ENCODE measurements around the gene ABCA5. TPM values are rescaled to one million over a fixed set of nuclear protein-coding genes. Genes with fewer than 3 reads are reported as not detected.

Gene ABCA5
- total and polyA plus RNA-seq, 2 experiments from 2014 or later = 9.4 to 9.7 TPM

DNA sequence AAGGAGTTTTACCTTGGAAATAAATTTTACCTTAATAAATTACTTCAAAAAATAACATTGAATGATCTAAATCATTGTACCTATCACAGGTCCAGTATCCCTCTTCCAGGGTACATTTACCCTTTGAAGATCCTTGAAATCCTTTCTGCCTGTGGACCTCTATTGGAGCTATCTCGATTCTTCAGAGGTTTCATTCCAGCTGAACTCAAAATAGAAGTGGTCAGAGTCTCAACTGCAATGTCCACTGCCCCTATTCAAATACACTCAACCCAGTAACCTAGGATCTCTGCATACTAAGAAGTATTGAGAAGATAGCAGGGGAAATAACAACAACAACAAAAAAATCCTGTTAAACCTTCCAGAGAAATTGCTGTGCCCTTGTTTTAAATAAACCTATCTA, 9.3 kb downstream of the ABCA5 start:
- no peaks in the 10 kb centered on the region for H3K79me2 ChIP-seq (ENCODE audit: insufficient read depth)
- H2AFZ ChIP-seq = no peak overlapping the region
- H3K27me3 ChIP-seq (replicated peaks; ENCODE audit: insufficient read depth) = no peaks in the 10 kb centered on the region
- no peak overlapping the region for H3K4me2 ChIP-seq (ENCODE audit: unreplicated experiment)
- H3F3A ChIP-seq (ENCODE audit: insufficient read depth) = no peaks in the 10 kb centered on the region
- no peaks in the 10 kb centered on the region for H4K20me1 ChIP-seq (ENCODE audit: insufficient read depth)
- TF ChIP-seq EZH2 (IDR thresholded peaks at IDR 0.05; ENCODE audit: insufficient read depth, poor library complexity, severe bottlenecking) = no peak
- no peak for TF ChIP-seq EZH2phosphoT487 (IDR thresholded peaks at IDR 0.05; ENCODE audit: insufficient read depth, low read depth)
- WGBS, 2 experiments (ENCODE audit: low coverage in 1 of 2, low lambda C conversion rate in 2 of 2, missing lambda C conversion rate in 2 of 2) = 77 to 86% methylated on average over 1 of the region's 1 CpG
- no peak overlapping the region for H3K9ac ChIP-seq
- DNase-seq = no peak
- no peaks in the 10 kb centered on the region for H3K4me1 ChIP-seq (ENCODE audit: insufficient read depth)
- H3K4me3 ChIP-seq = no peak overlapping the region
- no peaks in the 10 kb centered on the region; the same call in 1 of the 2 replicates for H3K9me2 ChIP-seq (ENCODE audit: insufficient read depth)
- H3K36me3 ChIP-seq (ENCODE audit: low read depth) = no peaks in the 10 kb centered on the region
- no peaks in the 10 kb centered on the region for H3K9me3 ChIP-seq (ENCODE audit: low read depth)
- in situ Hi-C loops (cut with MboI) = no loop called here
- H3K27ac ChIP-seq = no peak overlapping the region

DNA sequence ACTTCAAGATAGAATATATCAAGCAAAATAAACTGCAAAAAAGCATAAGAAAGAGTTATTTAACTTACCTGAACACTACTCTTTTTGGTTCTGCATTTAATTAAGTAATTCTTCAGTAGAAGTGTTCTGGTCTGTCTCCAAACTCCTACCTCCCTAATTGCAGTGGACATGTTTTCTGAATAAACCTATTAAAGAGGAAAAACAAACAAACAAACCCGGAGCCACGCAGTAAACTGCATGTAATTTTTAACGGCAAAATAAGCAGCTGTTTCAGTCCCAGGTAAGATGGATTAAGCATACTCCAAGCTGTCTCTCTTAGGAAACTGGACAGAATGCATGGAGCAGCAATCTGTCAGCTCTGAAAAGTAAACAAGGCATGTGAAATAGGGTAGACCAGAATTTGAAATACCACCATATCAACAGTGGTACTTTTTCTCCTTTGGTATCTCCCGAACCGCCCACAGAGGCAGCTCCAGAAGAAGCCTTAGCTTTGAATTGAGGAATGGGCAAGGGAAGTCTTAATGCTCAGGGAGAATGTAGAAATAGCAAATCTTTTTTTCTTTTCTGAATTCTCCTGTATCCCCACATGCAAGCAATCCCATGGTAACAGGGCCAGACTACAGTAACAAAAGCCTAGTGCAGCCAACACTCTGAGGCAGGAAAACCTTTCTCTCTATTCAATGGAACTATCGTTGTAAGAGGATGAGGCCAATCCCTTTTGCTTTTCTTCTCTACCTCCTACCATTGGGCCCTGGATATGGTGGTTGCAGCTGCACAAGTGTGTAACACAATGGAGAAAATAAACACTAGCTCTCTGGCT, 12.5 kb downstream of the ABCA5 start:
- no peak overlapping the region for H2AFZ ChIP-seq
- H3K79me2 ChIP-seq (ENCODE audit: insufficient read depth) = no peaks in the 10 kb centered on the region
- no peak overlapping the region for H3K27ac ChIP-seq
- no peak for TF ChIP-seq EZH2phosphoT487 (IDR thresholded peaks at IDR 0.05; ENCODE audit: insufficient read depth, low read depth)
- TF ChIP-seq EZH2 (IDR thresholded peaks at IDR 0.05; ENCODE audit: insufficient read depth, poor library complexity, severe bottlenecking) = no peak
- H3F3A ChIP-seq (ENCODE audit: insufficient read depth) = no peaks in the 10 kb centered on the region
- no peaks in the 10 kb centered on the region for H3K36me3 ChIP-seq (ENCODE audit: low read depth)
- 46 to 56% methylated on average over 6 of the region's 6 CpGs for WGBS, 2 experiments (ENCODE audit: low coverage in 1 of 2, low lambda C conversion rate in 2 of 2, missing lambda C conversion rate in 2 of 2)
- H3K4me2 ChIP-seq (ENCODE audit: unreplicated experiment) = no peak overlapping the region
- no peaks in the 10 kb centered on the region for H3K9me3 ChIP-seq (ENCODE audit: low read depth)
- in situ Hi-C loops (cut with MboI) = no loop called here
- H3K27me3 ChIP-seq (replicated peaks; ENCODE audit: insufficient read depth) = no peaks in the 10 kb centered on the region
- no peak overlapping the region for H3K9ac ChIP-seq
- H3K4me3 ChIP-seq = no peak overlapping the region
- H3K9me2 ChIP-seq (ENCODE audit: insufficient read depth) = no peaks in the 10 kb centered on the region
- H4K20me1 ChIP-seq (ENCODE audit: insufficient read depth) = no peaks in the 10 kb centered on the region
- no peak for DNase-seq
- no peaks in the 10 kb centered on the region for H3K4me1 ChIP-seq (ENCODE audit: insufficient read depth)

DNA sequence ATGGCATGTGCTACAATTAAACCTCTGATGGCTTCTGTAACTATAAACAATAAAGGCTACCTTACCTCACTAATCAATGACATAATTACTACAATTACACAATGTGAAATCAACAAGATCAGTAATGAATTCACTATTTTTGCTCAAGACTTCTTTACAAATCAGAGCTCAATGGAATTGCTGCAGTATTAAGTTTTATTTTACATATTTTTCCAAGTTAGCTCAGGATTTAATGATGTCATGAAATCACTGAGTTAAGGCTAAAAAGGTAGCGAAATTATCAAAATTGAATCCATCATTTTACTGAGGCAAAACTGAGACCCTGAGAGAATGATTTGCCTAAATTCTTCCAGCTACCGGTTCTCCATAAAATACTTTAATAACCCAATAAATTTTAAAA, 21.8 kb downstream of the ABCA5 start:
- no peaks in the 10 kb centered on the region for H3K9me2 ChIP-seq (ENCODE audit: insufficient read depth)
- 91 to 95% methylated on average over 2 of the region's 2 CpGs for WGBS, 2 experiments (ENCODE audit: low coverage in 1 of 2, low lambda C conversion rate in 2 of 2, missing lambda C conversion rate in 2 of 2)
- no peak overlapping the region for H3K9ac ChIP-seq
- H3K79me2 ChIP-seq (ENCODE audit: insufficient read depth) = no peaks in the 10 kb centered on the region
- no peak for DNase-seq
- no peaks in the 10 kb centered on the region for H4K20me1 ChIP-seq (ENCODE audit: insufficient read depth)
- no peaks in the 10 kb centered on the region for H3K4me1 ChIP-seq (ENCODE audit: insufficient read depth)
- H3K27ac ChIP-seq = no peak overlapping the region
- TF ChIP-seq EZH2 (IDR thresholded peaks at IDR 0.05; ENCODE audit: insufficient read depth, poor library complexity, severe bottlenecking) (no peak), EZH2phosphoT487 (IDR thresholded peaks at IDR 0.05; ENCODE audit: insufficient read depth, low read depth) (no peak)
- in situ Hi-C loops (cut with MboI) = no loop called here
- H3K9me3 ChIP-seq (ENCODE audit: low read depth) = no peaks in the 10 kb centered on the region
- H3K4me3 ChIP-seq = no peak overlapping the region
- no peaks in the 10 kb centered on the region for H3K36me3 ChIP-seq (ENCODE audit: low read depth)
- H2AFZ ChIP-seq = no peak overlapping the region
- no peaks in the 10 kb centered on the region for H3K27me3 ChIP-seq (replicated peaks; ENCODE audit: insufficient read depth)
- no peak overlapping the region for H3K4me2 ChIP-seq (ENCODE audit: unreplicated experiment)
- H3F3A ChIP-seq (ENCODE audit: insufficient read depth) = no peaks in the 10 kb centered on the region

GRCh38 chr17:69302682-69303081, 24.3 kb downstream of the ABCA5 start:
- Histone ChIP-seq H3K27me3 (replicated peaks; ENCODE audit: insufficient read depth) (no peaks in the 10 kb centered on the region), H3K4me1 (ENCODE audit: insufficient read depth) (no peaks in the 10 kb centered on the region), H3K9ac (no peak overlapping the region), H2AFZ (no peak overlapping the region), H4K20me1 (ENCODE audit: insufficient read depth) (no peaks in the 10 kb centered on the region), H3K79me2 (ENCODE audit: insufficient read depth) (no peaks in the 10 kb centered on the region), H3K4me2 (ENCODE audit: unreplicated experiment) (no peak overlapping the region), H3F3A (ENCODE audit: insufficient read depth) (no peaks in the 10 kb centered on the region), H3K4me3 (no peak overlapping the region), H3K9me3 (ENCODE audit: low read depth) (no peaks in the 10 kb centered on the region), H3K9me2 (ENCODE audit: insufficient read depth) (no peaks in the 10 kb centered on the region), H3K36me3 (ENCODE audit: low read depth) (no peaks in the 10 kb centered on the region), H3K27ac (no peak overlapping the region)
- no peak for DNase-seq
- 47 to 48% methylated on average over 1 of the region's 1 CpG for WGBS, 2 experiments (ENCODE audit: low coverage in 1 of 2, low lambda C conversion rate in 2 of 2, missing lambda C conversion rate in 2 of 2)
- TF ChIP-seq EZH2 (IDR thresholded peaks at IDR 0.05; ENCODE audit: insufficient read depth, poor library complexity, severe bottlenecking) = no peak
- no peak for TF ChIP-seq EZH2phosphoT487 (IDR thresholded peaks at IDR 0.05; ENCODE audit: insufficient read depth, low read depth)
- in situ Hi-C loops (cut with MboI) = no loop called here
